Fibroblast of the aortic adventitia (primary cell): ENCODE results near the gene LARP1. TPM values are rescaled to one million over a fixed set of nuclear protein-coding genes. Genes with fewer than 3 reads are reported as not detected.

Source experiments
- DNase-seq: peaks from one replicate; pipeline ENCODE4 v3.0.0-alpha.2; 2010; ENCODE audit warnings: low read depth
- H3K4me3 ChIP-seq: 2 replicates; pipeline ENCODE4 v1.5.1; 2011; ENCODE audit warnings: low read depth, mild to moderate bottlenecking, control low read depth, low read length, moderate library complexity
- total RNA-seq: library from RNA; depleted of rRNA; stranded (reverse); fragments of >200 nt; gene quantifications from 2 replicates; pipeline ENCODE4 v1.2.3, GENCODE V29; 2012; ENCODE audit warnings: low replicate concordance
- TF ChIP-seq, protein P1 (sequence below): IDR thresholded peaks from 2 replicates; pipeline ENCODE4 v1.5.1; 2011; ENCODE audit warnings: mild to moderate bottlenecking, low read length, control low read depth, inconsistent platforms; ENCODE audit not compliant: insufficient read depth

The LARP1 gene
- total RNA-seq, 1 donor: 114 TPM

- H3K4me3 ChIP-seq: no peak overlapping the region
- TF ChIP-seq, protein P1, sequence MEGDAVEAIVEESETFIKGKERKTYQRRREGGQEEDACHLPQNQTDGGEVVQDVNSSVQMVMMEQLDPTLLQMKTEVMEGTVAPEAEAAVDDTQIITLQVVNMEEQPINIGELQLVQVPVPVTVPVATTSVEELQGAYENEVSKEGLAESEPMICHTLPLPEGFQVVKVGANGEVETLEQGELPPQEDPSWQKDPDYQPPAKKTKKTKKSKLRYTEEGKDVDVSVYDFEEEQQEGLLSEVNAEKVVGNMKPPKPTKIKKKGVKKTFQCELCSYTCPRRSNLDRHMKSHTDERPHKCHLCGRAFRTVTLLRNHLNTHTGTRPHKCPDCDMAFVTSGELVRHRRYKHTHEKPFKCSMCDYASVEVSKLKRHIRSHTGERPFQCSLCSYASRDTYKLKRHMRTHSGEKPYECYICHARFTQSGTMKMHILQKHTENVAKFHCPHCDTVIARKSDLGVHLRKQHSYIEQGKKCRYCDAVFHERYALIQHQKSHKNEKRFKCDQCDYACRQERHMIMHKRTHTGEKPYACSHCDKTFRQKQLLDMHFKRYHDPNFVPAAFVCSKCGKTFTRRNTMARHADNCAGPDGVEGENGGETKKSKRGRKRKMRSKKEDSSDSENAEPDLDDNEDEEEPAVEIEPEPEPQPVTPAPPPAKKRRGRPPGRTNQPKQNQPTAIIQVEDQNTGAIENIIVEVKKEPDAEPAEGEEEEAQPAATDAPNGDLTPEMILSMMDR: no peak
- DNase-seq: no peak
Measured at GRCh38 chr5:154712518-154713437, 42.4 kb upstream of the LARP1 start.

DNA sequence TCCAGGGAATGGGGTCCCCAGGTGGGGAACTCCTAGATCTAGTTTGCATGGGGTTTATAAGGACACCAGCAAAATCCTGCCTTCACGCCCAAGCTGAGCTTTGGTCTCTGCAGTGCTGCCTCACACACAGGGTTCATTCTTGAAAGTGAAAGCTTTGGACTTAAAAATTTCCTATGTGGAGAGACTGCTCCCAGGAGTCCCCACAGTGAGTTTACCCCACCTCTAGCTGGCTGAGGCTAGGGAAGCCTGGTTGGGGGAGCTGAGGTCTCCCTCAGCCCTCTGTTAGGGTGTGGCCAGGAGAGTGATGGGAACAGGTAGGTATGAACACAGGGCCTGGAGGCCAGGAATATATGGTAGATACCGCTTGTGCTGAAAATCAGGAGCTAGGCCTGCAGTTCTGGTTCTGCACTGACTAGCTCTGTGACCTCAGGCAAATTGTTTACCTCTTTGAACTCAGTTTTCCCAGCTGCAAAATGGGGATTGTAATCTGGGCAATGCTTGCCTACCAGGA lies 41.5 kb upstream of the LARP1 start:
- TF ChIP-seq, protein P1: no peak
- DNase-seq: peak; percentile 26
- H3K4me3 ChIP-seq: no peak overlapping the region

DNA sequence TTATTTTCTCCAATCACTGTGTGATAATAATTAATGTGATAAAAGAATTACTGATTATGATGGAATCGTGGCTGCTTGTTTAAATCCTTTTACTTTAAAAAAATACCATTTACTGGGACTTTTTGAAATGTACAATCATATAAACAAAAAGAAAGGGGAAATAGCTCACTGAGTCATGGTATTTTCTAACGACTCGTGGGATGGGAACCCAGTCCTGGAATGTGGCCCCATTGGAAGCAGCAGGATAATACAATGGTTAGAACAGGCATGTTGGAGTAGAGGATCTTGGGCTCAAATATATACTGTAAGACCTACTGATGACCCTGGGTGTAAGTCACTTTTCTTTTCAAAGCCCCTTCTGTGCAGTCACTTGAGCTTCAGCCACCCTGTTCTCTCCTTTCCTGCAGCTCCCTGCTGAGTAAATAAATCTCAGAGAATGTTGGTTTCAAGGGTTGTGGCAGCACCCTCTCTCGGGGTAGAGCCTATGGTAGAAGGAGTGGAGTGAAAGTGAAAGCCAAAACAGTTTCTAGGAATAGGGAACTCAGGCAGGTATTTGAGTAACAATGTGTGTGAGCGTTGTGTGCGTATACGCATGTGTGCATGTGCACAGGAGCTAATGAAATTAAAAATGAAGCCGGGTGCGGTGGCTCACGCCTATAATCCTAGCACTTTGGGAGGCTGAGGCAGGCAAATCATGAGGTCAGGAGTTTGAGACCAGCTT lies 40.8 kb upstream of the LARP1 start:
- peak; percentile 45 for DNase-seq
- TF ChIP-seq, protein P1: no peak
- no peak overlapping the region for H3K4me3 ChIP-seq

DNA sequence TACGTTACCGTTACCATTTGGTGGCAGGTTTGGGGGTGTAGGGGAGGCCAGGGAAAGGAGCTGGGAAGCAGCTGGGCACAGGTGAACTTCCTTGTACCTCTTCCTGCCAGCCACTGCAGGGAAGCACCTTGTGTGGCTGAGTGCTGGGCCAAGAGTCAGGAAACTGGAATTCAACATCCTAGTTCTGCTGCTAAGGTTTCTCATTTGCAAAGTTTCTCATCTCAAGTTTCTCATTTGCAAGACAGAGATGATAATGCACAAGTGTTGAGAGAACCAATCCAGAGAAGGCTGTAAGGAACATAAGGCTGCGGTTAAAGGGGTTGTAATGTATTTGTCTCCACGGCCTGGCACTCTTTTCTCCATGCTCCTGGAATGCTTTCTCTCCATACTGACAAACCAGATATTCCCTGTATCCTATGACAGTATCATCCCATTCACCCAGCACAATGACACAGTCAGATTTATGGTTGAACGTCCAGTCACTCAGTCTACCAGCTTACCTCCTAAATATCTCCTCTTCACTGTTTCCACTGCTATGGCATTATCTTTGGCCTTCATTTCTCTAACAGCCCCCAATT lies 33.6 kb upstream of the LARP1 start:
- TF ChIP-seq, protein P1: no peak
- no peak for DNase-seq
- no peak overlapping the region for H3K4me3 ChIP-seq

- DNase-seq: no peak
- TF ChIP-seq, protein P1: no peak
- H3K4me3 ChIP-seq: no peak overlapping the region
Measured at GRCh38 chr5:154722097-154722496, 33.1 kb upstream of the LARP1 start.

DNA sequence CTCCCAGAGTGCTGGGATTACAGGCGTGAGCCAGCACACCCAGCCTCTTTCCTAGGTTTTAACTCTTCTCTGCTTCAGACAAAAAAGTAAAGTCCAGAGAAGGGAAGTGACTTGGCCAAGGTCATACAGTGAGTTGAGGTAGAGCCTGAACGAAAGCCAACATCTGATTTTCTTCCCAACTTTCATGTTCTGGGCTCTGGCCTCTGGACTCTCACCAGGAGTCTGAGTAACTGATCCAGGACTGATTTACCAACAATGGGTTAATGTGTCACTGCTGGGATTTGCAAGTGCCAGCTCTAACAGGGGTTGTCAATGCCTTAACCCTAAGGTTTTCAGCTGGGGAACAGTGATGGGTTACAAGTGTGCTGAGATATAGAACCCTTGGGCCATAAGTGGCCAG lies 32.2 kb upstream of the LARP1 start:
- TF ChIP-seq, protein P1: no peak
- no peak overlapping the region for H3K4me3 ChIP-seq
- DNase-seq: no peak
